Measurements from ENCODE around the gene MYH3. TPM values are rescaled to one million over a fixed set of nuclear protein-coding genes. Genes with fewer than 3 reads are reported as not detected.
A peak's percentile ranks its signal among the peaks of the same experiment; 100 is the strongest.
"Not testable (repeated sequence)": the region's sequence is repeated elsewhere in the genome, so short reads cannot be mapped to it uniquely, and the experiment has no call there.

Gene MYH3
- 3.8 TPM for total RNA-seq
- long read RNA-seq, partial matches to known transcripts = 3 of 3 reads
- long read RNA-seq, other reads (novel, unspliced or antisense) = 0 of 3 reads

DNA sequence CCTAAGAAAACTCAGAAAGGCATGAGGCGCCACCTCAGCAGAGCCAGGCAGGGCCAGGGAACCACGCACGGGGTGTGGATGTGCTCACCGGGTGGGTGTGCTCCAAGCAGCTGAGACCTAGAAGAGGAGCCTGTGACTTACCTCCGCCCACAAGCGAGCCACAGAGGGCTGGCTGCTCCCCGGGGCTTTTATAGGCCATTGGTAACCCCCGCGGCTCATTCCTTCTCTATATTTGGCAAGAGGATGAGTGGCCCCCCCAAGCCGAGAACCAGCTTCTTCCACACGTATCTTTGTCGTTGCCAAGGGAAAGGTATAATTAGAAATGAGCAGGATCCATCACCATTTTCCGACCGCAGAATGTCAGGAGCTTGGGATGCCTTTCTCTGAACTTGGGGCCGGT lies at the start of gene MYH3:
Gene MYH3, minus strand, starts transcription at position 162 of the 400 bp plus-strand sequence. CDS start 2,245 bp downstream, outside the sequence.
- DNase-seq (ENCODE audit: low spot score) = peak; percentile 78

GRCh38 chr17:10705727-10706126 lies 48.6 kb upstream of the MYH3 start:
- DNase-seq (ENCODE audit: low spot score) = no peak

GRCh38 chr17:10702574-10702973 lies 45.5 kb upstream of the MYH3 start:
- no peak for DNase-seq (ENCODE audit: low spot score)

DNA sequence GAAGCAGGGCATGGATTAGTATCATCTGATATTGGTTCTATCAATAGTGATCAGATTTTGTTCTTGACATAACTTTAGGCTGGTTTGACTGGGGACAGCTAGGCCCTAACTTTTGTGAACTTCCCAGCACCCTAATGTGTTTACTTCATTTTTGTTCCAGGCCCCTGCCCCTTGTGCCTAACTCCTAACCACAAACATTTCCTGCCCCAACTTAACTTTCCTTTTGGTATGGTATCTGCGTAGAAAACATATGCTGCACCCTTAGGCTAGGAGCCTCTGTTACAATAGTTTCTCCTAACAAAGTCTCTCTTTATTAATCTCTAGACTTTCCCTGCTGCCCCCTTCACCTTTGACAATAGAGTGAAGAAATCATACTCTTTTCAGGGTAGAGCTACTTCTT lies 42.7 kb upstream of the MYH3 start:
- DNase-seq (ENCODE audit: low spot score) = no peak

- no peak for DNase-seq (ENCODE audit: low spot score)
Measured at GRCh38 chr17:10698096-10698818, 41.1 kb upstream of the MYH3 start.

DNA sequence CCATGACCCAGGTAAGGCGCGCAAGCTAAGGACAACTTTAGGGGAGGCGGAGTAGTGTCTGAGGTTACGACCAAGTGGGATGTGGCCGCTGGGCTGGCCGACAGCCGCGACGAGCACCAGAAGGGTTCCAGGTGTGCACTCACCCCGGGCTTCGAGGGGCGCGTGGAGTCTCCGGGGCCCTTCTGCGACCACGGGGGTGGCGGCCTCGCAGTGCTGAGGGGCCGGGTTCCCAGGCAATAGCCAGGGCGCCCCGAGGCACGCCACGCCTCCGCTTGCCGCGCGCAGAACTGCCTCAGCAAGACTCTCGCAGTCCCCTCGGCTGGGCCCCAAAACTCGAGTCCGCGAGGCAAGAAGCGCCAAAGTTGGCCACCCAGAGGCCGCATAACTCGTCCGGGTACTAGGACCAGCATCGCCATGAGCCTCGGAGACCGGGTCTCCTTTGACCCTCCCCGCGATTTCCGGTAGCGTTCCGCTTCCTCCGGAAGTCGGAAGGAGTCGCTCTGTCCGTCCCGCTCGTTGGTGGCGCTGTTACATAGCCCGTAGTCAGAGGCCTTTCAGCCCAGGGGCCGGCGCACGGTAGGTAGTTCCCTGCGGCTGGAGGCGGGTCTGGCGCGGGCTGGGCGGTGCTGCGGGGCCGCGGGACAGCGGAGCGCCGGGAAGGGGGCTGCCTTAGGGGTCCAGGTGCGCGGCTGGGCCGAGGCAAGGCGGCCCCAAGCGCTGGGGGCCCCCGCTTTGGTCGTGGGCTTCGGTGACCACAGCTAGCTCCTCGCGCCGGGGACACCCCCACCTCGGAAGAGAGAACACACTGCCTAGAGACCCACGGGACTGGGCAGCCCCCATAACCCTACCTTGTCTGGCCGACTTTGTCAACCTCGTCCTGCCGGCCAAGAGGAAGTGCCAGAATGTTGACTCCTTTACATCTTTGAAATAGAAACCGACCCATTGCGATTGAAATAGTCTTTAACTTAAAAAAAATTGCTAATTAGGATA lies 40.3 kb upstream of the MYH3 start, which contains the start of the genes ADPRM and SCO1:
Gene ADPRM, plus strand, starts transcription at position 503 of the 990 bp plus-strand sequence. CDS start 7,333 bp downstream, outside the sequence.
Gene SCO1, minus strand, starts transcription at position 442 of the 990 bp plus-strand sequence. Its CDS starts 26 bp downstream, at position 416.
- peak; percentile 98 for DNase-seq (ENCODE audit: low spot score)

GRCh38 chr17:10695875-10696407 lies 38.8 kb upstream of the MYH3 start:
- DNase-seq (ENCODE audit: low spot score) = not testable (repeated sequence)

GRCh38 chr17:10687499-10687898 lies 30.4 kb upstream of the MYH3 start:
- DNase-seq (ENCODE audit: low spot score) = no peak

DNA sequence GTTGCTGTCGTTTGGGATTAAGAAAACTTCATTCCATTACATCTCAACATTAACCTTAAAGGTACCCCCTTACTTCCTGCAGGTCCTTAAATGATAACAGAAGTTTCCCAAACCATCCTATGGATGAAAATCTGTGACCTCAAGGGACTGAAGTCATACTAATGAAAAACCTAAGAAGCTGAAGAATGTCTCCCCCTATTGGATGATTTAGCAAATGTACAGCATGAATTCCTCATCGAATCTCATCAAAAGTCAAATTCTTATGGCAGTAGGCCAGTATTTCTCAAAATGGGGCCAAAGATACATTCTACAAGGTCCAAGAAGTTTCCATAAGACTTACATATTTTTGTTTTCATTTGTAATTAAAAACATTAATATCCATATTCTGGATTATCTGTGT lies 26.7 kb upstream of the MYH3 start:
- no peak for DNase-seq (ENCODE audit: low spot score)

- DNase-seq (ENCODE audit: low spot score) = no peak
Measured at GRCh38 chr17:10681866-10682446, 24.8 kb upstream of the MYH3 start.

DNA sequence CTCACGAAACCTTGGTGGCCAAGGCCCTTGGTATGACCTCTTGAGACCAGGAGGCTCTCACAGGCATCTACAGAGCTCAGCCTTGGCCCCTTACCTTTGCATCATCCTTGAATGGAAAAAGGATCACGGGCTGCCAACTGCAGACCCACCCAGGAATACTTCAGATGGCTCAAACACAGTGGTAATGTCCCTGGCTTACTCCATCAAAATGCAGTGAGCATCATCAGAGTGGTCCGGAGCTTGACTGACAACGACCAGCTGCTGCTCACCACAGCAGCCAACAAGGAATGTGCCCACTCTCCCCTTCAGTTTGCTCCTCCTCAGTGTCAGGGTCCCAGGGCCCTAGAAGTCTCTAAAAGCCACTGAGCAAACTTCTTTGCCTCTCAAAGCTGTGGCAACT lies 17.6 kb upstream of the MYH3 start:
- DNase-seq (ENCODE audit: low spot score) = no peak

- no peak for DNase-seq (ENCODE audit: low spot score)
Measured at GRCh38 chr17:10673312-10673711, 16.2 kb upstream of the MYH3 start.

- DNase-seq (ENCODE audit: low spot score) = no peak
Measured at GRCh38 chr17:10668775-10669174, 11.7 kb upstream of the MYH3 start.

GRCh38 chr17:10666906-10667305 lies 9.8 kb upstream of the MYH3 start:
- no peak for DNase-seq (ENCODE audit: low spot score)

DNA sequence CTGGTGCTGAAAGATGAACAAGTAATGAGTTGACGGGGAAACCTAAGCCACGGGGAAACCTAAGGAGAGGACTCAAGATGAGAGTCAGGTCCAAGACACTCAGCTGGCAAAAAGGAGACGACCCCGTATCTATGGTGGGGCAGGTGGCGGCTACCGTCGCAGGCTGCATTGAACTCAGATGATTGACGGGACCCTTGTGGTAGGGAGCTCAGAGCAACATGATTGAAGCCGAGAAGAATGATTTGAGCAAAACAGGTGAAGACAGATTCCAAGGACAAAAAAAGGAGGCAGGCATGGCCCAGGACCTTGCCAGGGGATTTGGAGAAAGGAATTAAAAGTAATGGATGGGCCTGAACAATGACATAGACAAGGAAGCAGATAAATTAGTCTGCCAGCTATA lies 7.5 kb upstream of the MYH3 start:
- DNase-seq (ENCODE audit: low spot score) = no peak

DNA sequence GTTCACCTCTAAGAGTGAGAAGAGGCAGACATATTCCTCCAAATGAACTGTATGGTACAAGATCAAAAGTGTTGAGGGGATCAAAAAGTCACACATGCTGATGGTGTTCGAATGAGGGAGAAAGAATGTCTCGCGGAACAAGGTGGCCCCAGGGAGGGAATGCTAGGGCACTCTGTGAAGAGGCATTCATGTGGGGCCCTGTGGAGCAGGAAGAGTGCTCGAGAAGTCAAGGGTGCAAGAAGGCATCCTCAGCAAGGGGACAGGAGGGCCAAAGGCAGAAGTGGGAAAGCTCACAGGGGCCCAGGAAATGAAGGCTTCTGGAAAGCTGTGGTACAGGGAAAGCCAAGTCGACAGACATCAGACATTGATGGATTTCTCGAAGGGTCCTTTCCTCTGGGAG lies 6.1 kb upstream of the MYH3 start:
- DNase-seq (ENCODE audit: low spot score) = peak; percentile 26

- DNase-seq (ENCODE audit: low spot score) = peak; percentile 53
Measured at GRCh38 chr17:10661437-10661836, 4.3 kb upstream of the MYH3 start.

GRCh38 chr17:10657879-10658278 lies 770 bp upstream of the MYH3 start:
- peak; percentile 49 for DNase-seq (ENCODE audit: low spot score)

DNA sequence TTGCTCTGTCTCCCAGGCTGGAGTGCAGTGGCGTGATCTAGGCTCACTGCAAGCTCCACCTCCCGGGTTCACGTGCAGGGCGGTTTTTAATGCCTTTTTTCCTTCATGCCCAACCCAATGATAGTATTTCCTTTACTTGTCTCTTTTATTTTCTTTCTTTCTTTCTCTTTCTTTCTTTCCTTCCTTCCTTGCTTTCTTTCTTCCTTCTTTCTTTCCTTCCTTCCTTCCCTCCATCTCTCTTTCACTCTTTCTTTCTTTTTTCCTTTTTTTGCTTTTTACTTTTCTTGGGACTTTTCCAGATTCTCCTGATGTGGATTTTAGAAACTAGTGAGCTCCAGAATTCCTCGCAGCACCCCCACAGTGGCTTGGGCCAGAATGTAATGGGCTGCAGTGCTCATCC lies 3.1 kb downstream of the MYH3 start:
- no peak for DNase-seq (ENCODE audit: low spot score)

GRCh38 chr17:10652984-10653659 lies 4.0 kb downstream of the MYH3 start:
- DNase-seq (ENCODE audit: low spot score) = no peak

- no peak for DNase-seq (ENCODE audit: low spot score)
Measured at GRCh38 chr17:10651927-10652326, 5.2 kb downstream of the MYH3 start.

All from mesenteric fat pad (tissue), 1 donor.